22Rv1 (cell line): ENCODE data around the gene GNG12.

ENCODE experiments used
- H3K27ac ChIP-seq: fragments of 450-650 bp; 2 replicates; pipeline ENCODE4 v1.5.1; 2017
- ZFX ChIP-seq: fragments of 450-650 bp; IDR thresholded peaks from 2 replicates; pipeline ENCODE4 v1.6.1; 2017; ENCODE audit warnings: antibody characterized with exemption, borderline replicate concordance
- TF ChIP-seq, protein P1 (sequence below): fragments of 450-650 bp; IDR thresholded peaks from 2 replicates; pipeline ENCODE4 v1.5.1; 2017; ENCODE audit warnings: mild to moderate bottlenecking

The GNG12 gene

DNA sequence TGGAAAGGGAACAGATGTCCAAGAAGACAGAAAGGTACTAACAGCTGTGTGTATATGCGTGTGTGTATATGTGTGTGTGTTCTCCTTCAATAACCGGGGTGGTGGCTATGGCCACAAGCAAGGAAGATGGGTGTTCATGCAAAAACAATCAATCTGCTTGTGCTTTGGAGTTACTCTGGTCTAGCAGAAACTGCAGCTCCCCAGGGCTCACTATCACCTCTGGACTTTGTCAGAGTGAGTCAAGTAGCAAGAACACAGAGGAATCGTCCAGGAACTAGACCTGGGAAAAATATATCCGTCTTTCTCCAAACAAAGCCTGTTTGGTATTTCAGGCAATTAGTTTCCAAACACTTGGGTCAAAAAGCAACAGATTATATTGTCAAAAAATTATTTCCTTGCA, 68.6 kb downstream of the GNG12 start:
- TF ChIP-seq, protein P1, sequence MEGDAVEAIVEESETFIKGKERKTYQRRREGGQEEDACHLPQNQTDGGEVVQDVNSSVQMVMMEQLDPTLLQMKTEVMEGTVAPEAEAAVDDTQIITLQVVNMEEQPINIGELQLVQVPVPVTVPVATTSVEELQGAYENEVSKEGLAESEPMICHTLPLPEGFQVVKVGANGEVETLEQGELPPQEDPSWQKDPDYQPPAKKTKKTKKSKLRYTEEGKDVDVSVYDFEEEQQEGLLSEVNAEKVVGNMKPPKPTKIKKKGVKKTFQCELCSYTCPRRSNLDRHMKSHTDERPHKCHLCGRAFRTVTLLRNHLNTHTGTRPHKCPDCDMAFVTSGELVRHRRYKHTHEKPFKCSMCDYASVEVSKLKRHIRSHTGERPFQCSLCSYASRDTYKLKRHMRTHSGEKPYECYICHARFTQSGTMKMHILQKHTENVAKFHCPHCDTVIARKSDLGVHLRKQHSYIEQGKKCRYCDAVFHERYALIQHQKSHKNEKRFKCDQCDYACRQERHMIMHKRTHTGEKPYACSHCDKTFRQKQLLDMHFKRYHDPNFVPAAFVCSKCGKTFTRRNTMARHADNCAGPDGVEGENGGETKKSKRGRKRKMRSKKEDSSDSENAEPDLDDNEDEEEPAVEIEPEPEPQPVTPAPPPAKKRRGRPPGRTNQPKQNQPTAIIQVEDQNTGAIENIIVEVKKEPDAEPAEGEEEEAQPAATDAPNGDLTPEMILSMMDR = no peak
- no peak for TF ChIP-seq ZFX

DNA sequence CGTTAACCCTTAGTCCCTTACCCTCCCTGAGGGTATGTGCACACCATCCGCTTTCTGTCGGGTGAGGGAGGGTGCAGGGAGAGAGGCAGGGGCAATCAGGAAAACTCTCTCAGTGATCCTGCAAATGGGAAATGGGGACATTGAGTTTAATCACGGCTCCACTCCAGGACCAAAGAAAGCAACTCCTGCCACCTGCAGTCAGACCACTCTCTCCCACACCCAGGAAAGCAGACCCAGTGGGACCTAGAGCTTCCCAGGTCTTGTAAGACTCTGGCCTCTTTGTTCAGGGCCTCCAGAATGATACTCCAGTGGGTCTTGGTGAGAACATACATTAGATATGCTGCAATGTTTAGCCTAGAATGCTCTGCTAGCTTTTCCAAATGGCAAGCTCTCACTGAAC, 71.5 kb downstream of the GNG12 start:
- TF ChIP-seq ZFX = no peak
- TF ChIP-seq, protein P1 = no peak
- H3K27ac ChIP-seq = no peak overlapping the region

More for the DNA sequence above, 68.6 kb downstream of the GNG12 start:
- H3K27ac ChIP-seq = no peak overlapping the region

DNA sequence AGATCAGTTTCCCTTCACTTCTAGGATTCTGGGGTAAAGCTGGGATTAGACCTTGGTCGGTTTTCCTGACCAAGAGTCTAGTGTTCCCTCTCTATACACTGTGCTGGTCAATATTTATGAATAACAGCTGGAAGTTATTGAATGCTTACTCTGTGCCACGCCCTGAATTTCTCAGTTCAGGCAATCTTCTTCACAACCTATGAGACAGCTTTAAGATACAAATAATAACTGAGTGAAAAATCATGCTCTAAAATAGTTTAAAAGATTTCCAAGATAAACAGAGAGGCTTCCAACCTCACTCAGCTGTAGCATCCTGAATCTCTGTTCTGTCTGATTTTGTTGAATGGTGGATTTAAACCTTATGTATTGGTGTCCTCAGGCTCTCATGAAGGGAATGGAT, 72.2 kb downstream of the GNG12 start:
- peak overlapping the region; percentile 58 for H3K27ac ChIP-seq

DNA sequence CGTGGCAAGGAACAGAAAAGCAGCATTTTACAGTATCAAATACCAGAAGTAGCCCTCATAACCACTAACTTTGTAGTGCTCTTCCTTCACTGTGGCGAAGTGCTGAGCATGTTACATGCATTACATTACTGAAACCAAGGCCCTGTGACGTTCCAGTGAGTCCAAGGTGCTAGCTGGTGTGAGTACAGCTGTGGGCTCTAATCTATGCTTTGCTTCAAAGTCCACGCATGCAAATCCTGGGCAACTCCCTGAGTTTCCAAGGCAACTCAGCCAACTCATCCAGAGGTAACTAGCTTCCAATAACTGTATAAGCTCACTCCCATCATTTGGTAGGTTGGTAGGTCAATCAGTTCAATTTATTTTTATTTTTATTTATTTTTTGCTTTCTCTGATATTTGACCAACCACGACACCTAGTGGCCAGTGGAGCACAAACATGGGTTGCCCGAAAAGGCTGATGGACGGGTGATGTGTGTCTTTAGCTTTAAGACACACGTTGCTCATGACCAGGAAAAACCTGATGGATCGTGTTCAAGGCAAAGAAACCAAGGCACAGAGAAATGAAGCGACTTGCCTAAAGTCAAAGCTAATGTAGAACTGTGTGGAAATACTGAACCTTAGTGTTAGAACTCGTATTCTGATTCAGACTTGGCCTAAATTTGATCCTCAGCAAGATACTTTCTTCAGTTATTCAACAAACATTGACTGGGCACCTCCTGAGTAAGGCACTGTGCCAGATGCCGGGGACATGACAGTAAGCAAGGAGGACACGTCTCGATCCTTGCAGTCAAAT, 73.0 kb downstream of the GNG12 start:
- TF ChIP-seq, protein P1 = peak; percentile 85
- no peak for TF ChIP-seq ZFX
- peak overlapping the region; percentile 58 for H3K27ac ChIP-seq

More for the DNA sequence above, 72.2 kb downstream of the GNG12 start:
- TF ChIP-seq, protein P1 = no peak
- TF ChIP-seq ZFX = no peak

DNA sequence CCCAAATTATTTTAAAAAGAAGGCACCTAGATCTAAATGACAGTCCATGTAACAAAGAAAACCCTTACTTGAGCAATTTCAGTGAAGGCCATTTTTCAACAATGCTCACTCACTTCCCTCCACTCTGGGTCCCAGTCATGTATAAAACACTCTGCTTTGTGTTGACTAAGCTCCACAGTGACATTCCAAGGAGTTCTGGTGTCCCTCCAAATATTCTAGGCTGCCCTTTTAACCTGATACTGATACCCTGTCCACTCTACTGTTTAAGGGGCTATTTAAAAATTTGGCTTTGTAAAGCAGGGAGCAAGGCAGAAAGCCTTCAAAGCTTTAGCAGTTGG, 73.6 kb downstream of the GNG12 start:
- TF ChIP-seq, protein P1 = no peak
- TF ChIP-seq ZFX = no peak
- no peak overlapping the region for H3K27ac ChIP-seq

DNA sequence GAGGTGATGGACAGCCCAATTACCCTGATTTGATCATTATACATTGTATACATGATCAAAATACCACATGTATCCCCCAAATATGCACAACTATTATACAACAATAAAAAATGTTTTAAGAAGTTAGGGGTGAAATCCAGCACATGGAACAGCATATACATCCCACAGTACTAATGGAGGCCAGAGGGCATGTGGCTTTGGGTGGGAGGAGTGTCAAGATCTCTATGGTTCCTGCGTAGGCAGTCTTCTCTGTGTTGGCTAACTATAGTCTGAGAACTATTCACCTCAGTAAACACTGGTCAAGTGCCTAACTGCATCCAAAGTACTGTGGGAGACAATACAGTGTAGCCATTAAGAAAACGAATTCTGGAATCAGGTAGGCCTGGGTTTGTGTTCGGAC, 74.2 kb downstream of the GNG12 start:
- no peak overlapping the region for H3K27ac ChIP-seq
- no peak for TF ChIP-seq ZFX
- TF ChIP-seq, protein P1 = no peak

DNA sequence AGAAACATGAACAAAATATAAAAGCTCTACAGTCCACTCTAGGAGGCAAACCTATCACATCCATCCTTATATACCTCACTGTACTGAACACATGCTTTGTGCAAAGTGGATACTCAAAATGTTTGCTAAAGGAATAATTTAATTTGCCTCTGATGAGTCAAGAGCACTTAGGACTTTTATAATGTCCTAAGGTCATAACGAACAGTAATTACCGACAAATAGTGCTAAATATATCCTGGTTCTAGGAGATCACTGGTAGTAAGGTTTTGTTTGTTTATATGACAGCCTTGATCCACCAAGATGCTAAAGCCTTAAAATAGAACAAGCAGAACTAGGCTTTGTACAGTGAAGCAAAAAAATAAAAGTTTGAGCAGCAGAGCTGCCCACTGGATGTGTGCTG, 77.6 kb downstream of the GNG12 start:
- TF ChIP-seq, protein P1 = no peak
- no peak for TF ChIP-seq ZFX
- peak overlapping the region; percentile 52 for H3K27ac ChIP-seq
